NCI-H1436 (cell line): ENCODE data around the gene ZBTB42.
A peak's percentile ranks its signal among the peaks of the same experiment; 100 is the strongest.

Experiments used
- DNase-seq: peaks from one replicate; lab custom pipeline; 2025; lab: John Stamatoyannopoulos, UW

The ZBTB42 gene

GRCh38 chr14:104782808-104783139 lies 18.1 kb upstream of the ZBTB42 start:
- no peak for DNase-seq

GRCh38 chr14:104783484-104784217 lies 17.2 kb upstream of the ZBTB42 start:
- DNase-seq: no peak

GRCh38 chr14:104784218-104784568 lies 16.7 kb upstream of the ZBTB42 start:
- no peak for DNase-seq

GRCh38 chr14:104784846-104785707 lies 15.8 kb upstream of the ZBTB42 start:
- no peak for DNase-seq

GRCh38 chr14:104785708-104786080 lies 15.2 kb upstream of the ZBTB42 start:
- DNase-seq: no peak

GRCh38 chr14:104786091-104786586 lies 14.8 kb upstream of the ZBTB42 start:
- DNase-seq: no peak

GRCh38 chr14:104786726-104787675 lies 13.9 kb upstream of the ZBTB42 start:
- no peak for DNase-seq

GRCh38 chr14:104787736-104788135 lies 13.2 kb upstream of the ZBTB42 start:
- DNase-seq: no peak

- peak; percentile 72 for DNase-seq
Measured at GRCh38 chr14:104788161-104788818, 12.6 kb upstream of the ZBTB42 start.

- no peak for DNase-seq
Measured at GRCh38 chr14:104788873-104789663, 11.8 kb upstream of the ZBTB42 start.

- DNase-seq: no peak
Measured at GRCh38 chr14:104789752-104790743, 10.9 kb upstream of the ZBTB42 start.

- no peak for DNase-seq
Measured at GRCh38 chr14:104791425-104791824, 9.5 kb upstream of the ZBTB42 start.

- no peak for DNase-seq
Measured at GRCh38 chr14:104792101-104792884, 8.6 kb upstream of the ZBTB42 start.

- no peak for DNase-seq
Measured at GRCh38 chr14:104792945-104793702, 7.8 kb upstream of the ZBTB42 start.

GRCh38 chr14:104793703-104793959 lies 7.3 kb upstream of the ZBTB42 start:
- no peak for DNase-seq

- DNase-seq: no peak
Measured at GRCh38 chr14:104794099-104794498, 6.8 kb upstream of the ZBTB42 start.

GRCh38 chr14:104794631-104794992 lies 6.3 kb upstream of the ZBTB42 start:
- no peak for DNase-seq

GRCh38 chr14:104794993-104795780 lies 5.7 kb upstream of the ZBTB42 start, which contains the start of gene AKT1:
Gene AKT1, minus strand, starts transcription at chr14:104795748. Its CDS starts 3,105 bp downstream, at chr14:104792643.
- no peak for DNase-seq
